K562 (cell line): ENCODE data around the gene RGL4. TPM values are rescaled to one million over a fixed set of nuclear protein-coding genes. Genes with fewer than 3 reads are reported as not detected.

Experiments used
- DIDO1 ChIP-seq: fragments of 450-650 bp; IDR thresholded peaks from 2 replicates; pipeline ENCODE4 v1.6.1; 2016; ENCODE audit warnings: low read depth, missing biosample characterization, missing genetic modification characterization
- DLX4 ChIP-seq: fragments of 250-450 bp; sonication (Bioruptor Pico); IDR thresholded peaks from 2 replicates; pipeline ENCODE4 v1.6.1; 2021; ENCODE audit warnings: mild to moderate bottlenecking
- ETS2 ChIP-seq: IDR thresholded peaks from 2 replicates; pipeline ENCODE4 v1.6.1; 2016; ENCODE audit warnings: borderline replicate concordance, missing genetic modification characterization, mild to moderate bottlenecking, moderate library complexity, missing compliant biosample characterization; ENCODE audit not compliant: poor library complexity, severe bottlenecking
- FOXK2 ChIP-seq, 2 experiments: fragments of 450-650 bp; IDR thresholded peaks in 1 of 2; conservative IDR thresholded peaks in 1 of 2; 2 replicates each; pipeline ENCODE4 v1.6.1; 2016; ENCODE audit warnings: low read depth in 2 of 2, mild to moderate bottlenecking in 1 of 2
- GTF2F1 ChIP-seq: IDR thresholded peaks from 2 replicates; pipeline ENCODE4 v1.6.1; 2011; ENCODE audit warnings: low read depth, low read length, improper control_type of control experiment
- KLF6 ChIP-seq: fragments of 250-450 bp; sonication (Bioruptor Pico); IDR thresholded peaks from 2 replicates; pipeline ENCODE4 v1.4.0; 2020; ENCODE audit warnings: mild to moderate bottlenecking, moderate library complexity, borderline replicate concordance
- PBX2 ChIP-seq, 2 experiments: IDR thresholded peaks in 1 of 2; conservative IDR thresholded peaks in 1 of 2; 2 replicates each; pipeline ENCODE4 v1.6.1; 2016; ENCODE audit warnings: low read depth in 2 of 2, mild to moderate bottlenecking in 1 of 2, missing compliant biosample characterization in 1 of 2, missing genetic modification characterization in 1 of 2, moderate library complexity in 1 of 2
- PKNOX1 ChIP-seq: fragments of 450-650 bp; IDR thresholded peaks from 2 replicates; pipeline ENCODE4 v1.6.1; 2016
- PPARD ChIP-seq: fragments of 250-450 bp; sonication (Bioruptor Pico); IDR thresholded peaks from 2 replicates; pipeline ENCODE4 v1.8.0; 2022; ENCODE audit warnings: inconsistent platforms, mild to moderate bottlenecking, moderate library complexity
- ZNF12 ChIP-seq: sonication (generic); formaldehyde crosslinking; IDR thresholded peaks from 2 replicates; pipeline ENCODE4 v1.4.0; 2020; ENCODE audit warnings: mild to moderate bottlenecking, missing genetic modification reagents
- ZNF140 ChIP-seq: fragments of 250-450 bp; sonication (Bioruptor Pico); IDR thresholded peaks from 2 replicates; pipeline ENCODE4 v1.8.0; 2021; ENCODE audit warnings: moderate library complexity, mild to moderate bottlenecking, inconsistent platforms
- ZNF444 ChIP-seq: fragments of 250-450 bp; sonication (Bioruptor Pico); IDR thresholded peaks from 2 replicates; pipeline ENCODE4 v1.4.0; 2020; ENCODE audit warnings: mild to moderate bottlenecking, moderate library complexity
- ZNF551 ChIP-seq: fragments of 250-450 bp; sonication (Bioruptor Pico); IDR thresholded peaks from 2 replicates; pipeline ENCODE4 v1.5.0; 2021; ENCODE audit warnings: mild to moderate bottlenecking, moderate library complexity
- ZNF717 ChIP-seq: fragments of 250-450 bp; sonication (Bioruptor Pico); IDR thresholded peaks from 2 replicates; pipeline ENCODE4 v1.5.0; 2021
- ZNF77 ChIP-seq: fragments of 250-450 bp; sonication (Bioruptor Pico); IDR thresholded peaks from 2 replicates; pipeline ENCODE4 v1.5.0; 2020
- ZNF780A ChIP-seq: fragments of 250-450 bp; sonication (Bioruptor Pico); IDR thresholded peaks from 2 replicates; pipeline ENCODE4 v1.5.0; 2021; ENCODE audit warnings: mild to moderate bottlenecking
- ZNF79 ChIP-seq: fragments of 250-450 bp; sonication (Bioruptor Pico); IDR thresholded peaks from 2 replicates; pipeline ENCODE4 v1.4.0; 2020; ENCODE audit warnings: low read depth, mild to moderate bottlenecking, moderate library complexity
- polyA plus RNA-seq, 8 experiments: library from polyadenylated mRNA; depleted of rRNA in 4 of 8; stranded (reverse) in 5 of 8; unstranded in 3 of 8; fragments of >200 nt; fragmentation: Nextera tagmentation in 2 of 8; fragmentation: Illumina TruSeq in 1 of 8; extraction: Ambion mirVana in 2 of 8; extraction: Trizol in 1 of 8; gene quantifications; 2 replicates each; pipeline versions ENCODE4 v1.2.1 to v1.2.3, GENCODE V29; 2011 to 2014; ENCODE audit warnings: inconsistent platforms in 1 of 8, missing spikeins in 1 of 8
- total RNA-seq, 7 experiments: library from RNA; depleted of rRNA in 6 of 7; stranded (reverse); fragments of >200 nt in 6 of 7; fragmentation: Illumina TruSeq in 2 of 7; extraction: Trizol in 2 of 7; gene quantifications; 2 replicates each; pipeline versions ENCODE4 v1.2.1 to v1.2.3, GENCODE V29; 2011 to 2021; ENCODE audit warnings: low replicate concordance in 1 of 7

Gene RGL4
- total and polyA plus RNA-seq, 9 of the 15 experiments (the other 6 are each of a cell fraction or from before 2014, with no cell fraction given), result not detected

- TF ChIP-seq PBX2 (CRISPR knock-in tag; IDR thresholded peaks at IDR 0.05; ENCODE audit: low read depth) (no peak), PBX2 (tag; conservative IDR thresholded peaks at IDR 0.05; ENCODE audit: low read depth) (peak; percentile 47; the same call in 1 of the 2 replicates), ZNF780A (CRISPR knock-in tag) (no peak), DLX4 (CRISPR knock-in tag) (no peak), PKNOX1 (0 out of 2 replicates have a peak, but pooled peaks have one; percentile 8), DIDO1 (no peak), PPARD (CRISPR knock-in tag) (no peak), ZNF77 (no peak), FOXK2 (conservative IDR thresholded peaks at IDR 0.05 in 1 of 2, IDR thresholded peaks at IDR 0.05 in 1 of 2; ENCODE audit: low read depth in 2 of 2) (no peak), ZNF551 (no peak), ZNF140 (no peak), ZNF79 (no peak), KLF6 (CRISPR knock-in tag) (no peak), ETS2 (tag) (no peak), ZNF444 (CRISPR knock-in tag) (no peak), ZNF717 (no peak), GTF2F1 (no peak), ZNF12 (CRISPR knock-in tag) (no peak)
Observed at GRCh38 chr22:23720855-23721254, 30.0 kb downstream of the RGL4 start (continued).
